NB4 (cell line): ENCODE data around the gene ZGRF1.

ENCODE experiments used
- POLR2A ChIP-seq: IDR thresholded peaks from 2 replicates; pipeline ENCODE4 v1.6.1; 2011; ENCODE audit warnings: mild to moderate bottlenecking; ENCODE audit not compliant: insufficient read length; ENCODE audit errors: extremely low read depth
- TF ChIP-seq, protein P1 (sequence below): IDR thresholded peaks from one replicate; pipeline ENCODE4 v1.5.1; 2012; ENCODE audit warnings: low read depth, low read length
- TF ChIP-seq, protein P2 (sequence below): IDR thresholded peaks from 2 replicates; pipeline ENCODE4 v1.6.1; 2011; ENCODE audit warnings: low read depth, low read length

DNA sequence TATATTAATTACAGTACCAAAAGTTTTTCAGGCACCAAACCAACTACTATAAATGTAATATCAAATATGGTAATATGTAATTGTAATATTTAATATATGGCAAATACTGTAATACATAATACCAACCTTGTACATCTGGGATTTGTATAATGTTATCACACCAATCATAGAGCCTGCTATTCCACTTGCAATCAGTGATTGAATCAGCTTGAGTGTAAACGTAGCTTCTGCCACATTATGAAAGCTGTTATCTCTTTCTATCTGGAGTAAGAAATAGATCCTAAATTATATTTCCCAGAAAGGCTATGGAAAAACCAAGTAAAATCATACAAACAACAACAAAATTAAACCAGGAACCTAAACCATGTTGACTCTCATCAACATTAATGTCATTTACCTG is 96.0 kb downstream of the ZGRF1 start:
- TF ChIP-seq, protein P1, sequence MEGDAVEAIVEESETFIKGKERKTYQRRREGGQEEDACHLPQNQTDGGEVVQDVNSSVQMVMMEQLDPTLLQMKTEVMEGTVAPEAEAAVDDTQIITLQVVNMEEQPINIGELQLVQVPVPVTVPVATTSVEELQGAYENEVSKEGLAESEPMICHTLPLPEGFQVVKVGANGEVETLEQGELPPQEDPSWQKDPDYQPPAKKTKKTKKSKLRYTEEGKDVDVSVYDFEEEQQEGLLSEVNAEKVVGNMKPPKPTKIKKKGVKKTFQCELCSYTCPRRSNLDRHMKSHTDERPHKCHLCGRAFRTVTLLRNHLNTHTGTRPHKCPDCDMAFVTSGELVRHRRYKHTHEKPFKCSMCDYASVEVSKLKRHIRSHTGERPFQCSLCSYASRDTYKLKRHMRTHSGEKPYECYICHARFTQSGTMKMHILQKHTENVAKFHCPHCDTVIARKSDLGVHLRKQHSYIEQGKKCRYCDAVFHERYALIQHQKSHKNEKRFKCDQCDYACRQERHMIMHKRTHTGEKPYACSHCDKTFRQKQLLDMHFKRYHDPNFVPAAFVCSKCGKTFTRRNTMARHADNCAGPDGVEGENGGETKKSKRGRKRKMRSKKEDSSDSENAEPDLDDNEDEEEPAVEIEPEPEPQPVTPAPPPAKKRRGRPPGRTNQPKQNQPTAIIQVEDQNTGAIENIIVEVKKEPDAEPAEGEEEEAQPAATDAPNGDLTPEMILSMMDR: no peak
- no peak for TF ChIP-seq POLR2A
- TF ChIP-seq, protein P2, sequence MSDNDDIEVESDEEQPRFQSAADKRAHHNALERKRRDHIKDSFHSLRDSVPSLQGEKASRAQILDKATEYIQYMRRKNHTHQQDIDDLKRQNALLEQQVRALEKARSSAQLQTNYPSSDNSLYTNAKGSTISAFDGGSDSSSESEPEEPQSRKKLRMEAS: no peak
